ENCODE results near the gene ELMO3.
A peak's percentile ranks its signal among the peaks of the same experiment; 100 is the strongest.

ELMO3 gene

DNA sequence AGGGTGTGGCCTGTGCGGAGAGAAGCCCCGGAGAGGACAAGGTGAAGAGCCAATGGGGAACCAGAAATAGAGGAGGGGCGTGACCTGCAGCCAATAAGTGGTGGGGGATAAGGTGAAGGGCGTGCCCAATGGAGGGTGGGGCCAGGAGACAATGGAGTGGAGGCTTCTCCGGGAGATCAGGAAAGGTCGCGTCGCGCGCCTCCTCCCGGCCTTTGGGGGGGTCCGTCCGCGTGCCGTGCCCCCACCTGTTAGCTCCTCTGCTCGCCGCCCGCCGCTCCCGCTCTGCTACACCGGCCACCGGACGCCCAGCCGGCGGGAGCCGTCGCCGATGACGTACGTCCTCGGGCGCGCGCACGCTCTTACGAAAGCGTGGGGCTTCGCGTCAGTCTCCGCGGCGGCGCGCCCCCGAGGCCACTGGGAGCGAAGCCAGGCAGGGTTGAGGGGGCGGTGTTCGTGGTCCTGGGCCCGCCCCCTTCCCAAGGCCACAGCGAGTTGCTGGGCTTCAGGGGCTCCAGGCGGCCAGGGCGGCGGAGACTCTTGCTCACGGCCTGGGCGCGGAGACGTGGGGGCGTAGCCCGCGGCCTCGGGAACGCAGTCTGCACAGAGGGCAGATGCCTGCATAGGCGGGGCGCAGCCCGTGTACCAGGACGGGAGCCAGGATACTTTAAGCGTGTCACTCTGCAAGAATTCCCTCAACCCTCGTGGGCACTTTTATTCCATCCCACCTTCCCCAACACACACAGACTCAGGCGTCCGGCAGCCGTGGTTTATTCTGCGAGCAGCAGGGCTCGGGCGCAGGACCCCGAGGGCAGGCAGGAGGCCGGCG is 15.1 kb upstream of the ELMO3 start, which contains the start of gene MATCAP1:
MATCAP1 (minus strand) TSS at position 337 of the 826 bp plus-strand sequence. CDS start 3,353 bp downstream, outside the sequence.
- peak; percentile 97 for DNase-seq

GRCh38 chr16:67184453-67184994 is 14.4 kb upstream of the ELMO3 start:
- DNase-seq = no peak

DNA sequence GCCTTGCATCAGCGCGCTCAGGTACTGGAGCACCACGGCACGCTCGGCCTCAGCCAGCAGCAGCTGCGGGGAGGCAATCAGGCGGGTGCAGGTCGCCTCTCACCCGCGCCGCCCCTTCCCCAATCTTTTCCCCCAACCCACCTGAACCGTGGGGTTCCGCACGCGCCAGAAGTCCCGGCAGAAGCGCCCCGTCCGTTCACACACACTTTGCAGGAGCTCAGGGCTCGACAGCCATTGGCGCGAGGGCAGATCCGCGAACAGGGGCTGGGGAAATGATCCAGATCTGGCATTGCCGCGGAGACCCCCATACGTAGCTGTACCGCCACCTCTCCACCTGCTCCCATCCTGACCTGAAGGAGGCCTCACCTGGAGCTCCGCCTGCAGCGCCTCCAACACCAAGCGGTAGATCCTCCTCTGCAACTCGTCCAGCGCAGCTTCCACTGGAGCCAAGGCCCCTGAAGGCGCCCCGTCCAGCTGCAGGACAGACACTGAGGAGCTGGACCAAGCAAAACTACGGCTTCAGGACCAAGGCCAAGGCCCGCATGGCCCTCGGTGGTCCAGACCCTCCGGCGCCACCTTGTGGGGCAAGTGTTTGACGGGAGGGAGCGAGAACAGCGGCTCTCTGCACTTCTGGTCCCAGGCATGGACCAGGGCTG is 13.8 kb upstream of the ELMO3 start:
- peak; percentile 82 for DNase-seq

GRCh38 chr16:67185651-67186134 is 13.2 kb upstream of the ELMO3 start:
- DNase-seq = no peak

GRCh38 chr16:67186550-67186950 is 12.4 kb upstream of the ELMO3 start:
- DNase-seq = no peak

DNA sequence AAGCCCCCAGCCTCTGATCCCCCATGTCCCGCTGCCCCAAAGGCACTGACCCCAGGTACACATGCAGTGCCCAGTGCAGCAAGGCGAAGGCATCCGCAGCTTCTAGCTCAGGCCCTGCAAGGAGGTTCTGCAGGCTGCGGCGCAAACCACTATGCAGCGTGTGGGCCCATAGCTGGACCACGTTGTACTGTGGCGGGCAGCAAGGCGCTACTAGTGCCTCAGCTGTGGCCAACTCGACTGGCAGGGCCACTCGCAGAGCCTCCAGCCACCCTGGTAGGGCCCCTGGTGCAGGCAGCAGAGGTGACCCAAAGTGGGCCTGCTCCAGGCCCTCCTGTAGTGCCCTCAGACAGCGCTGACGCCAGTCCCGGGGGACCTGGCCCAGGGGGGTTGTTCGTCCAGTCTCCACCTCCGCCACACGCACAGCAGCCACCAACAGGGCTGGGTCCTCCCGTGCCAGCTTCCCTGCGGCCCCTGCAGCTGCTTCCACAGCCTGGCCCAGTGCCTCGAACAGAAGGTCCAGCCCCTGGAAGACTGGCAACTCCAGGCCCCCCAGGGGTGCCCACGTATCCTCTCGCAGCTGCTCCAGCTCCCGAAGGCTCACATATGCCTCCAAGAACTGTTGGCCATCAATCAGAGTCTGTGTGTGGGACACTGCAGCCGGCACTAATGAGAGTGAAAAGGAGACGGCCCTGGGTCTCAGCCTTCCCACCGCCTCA is 11.6 kb upstream of the ELMO3 start:
- no peak for DNase-seq

GRCh38 chr16:67188323-67188722 is 10.6 kb upstream of the ELMO3 start:
- no peak for DNase-seq

- DNase-seq = no peak
These were observed 10.1 kb upstream of the ELMO3 start for GRCh38 chr16:67188798-67189197.

GRCh38 chr16:67190041-67190440 is 8.9 kb upstream of the ELMO3 start, which contains the start of gene EXOC3L1:
EXOC3L1 (minus strand) TSS chr16:67190136; CDS start chr16:67189676, 460 bp downstream.
- no peak for DNase-seq

DNA sequence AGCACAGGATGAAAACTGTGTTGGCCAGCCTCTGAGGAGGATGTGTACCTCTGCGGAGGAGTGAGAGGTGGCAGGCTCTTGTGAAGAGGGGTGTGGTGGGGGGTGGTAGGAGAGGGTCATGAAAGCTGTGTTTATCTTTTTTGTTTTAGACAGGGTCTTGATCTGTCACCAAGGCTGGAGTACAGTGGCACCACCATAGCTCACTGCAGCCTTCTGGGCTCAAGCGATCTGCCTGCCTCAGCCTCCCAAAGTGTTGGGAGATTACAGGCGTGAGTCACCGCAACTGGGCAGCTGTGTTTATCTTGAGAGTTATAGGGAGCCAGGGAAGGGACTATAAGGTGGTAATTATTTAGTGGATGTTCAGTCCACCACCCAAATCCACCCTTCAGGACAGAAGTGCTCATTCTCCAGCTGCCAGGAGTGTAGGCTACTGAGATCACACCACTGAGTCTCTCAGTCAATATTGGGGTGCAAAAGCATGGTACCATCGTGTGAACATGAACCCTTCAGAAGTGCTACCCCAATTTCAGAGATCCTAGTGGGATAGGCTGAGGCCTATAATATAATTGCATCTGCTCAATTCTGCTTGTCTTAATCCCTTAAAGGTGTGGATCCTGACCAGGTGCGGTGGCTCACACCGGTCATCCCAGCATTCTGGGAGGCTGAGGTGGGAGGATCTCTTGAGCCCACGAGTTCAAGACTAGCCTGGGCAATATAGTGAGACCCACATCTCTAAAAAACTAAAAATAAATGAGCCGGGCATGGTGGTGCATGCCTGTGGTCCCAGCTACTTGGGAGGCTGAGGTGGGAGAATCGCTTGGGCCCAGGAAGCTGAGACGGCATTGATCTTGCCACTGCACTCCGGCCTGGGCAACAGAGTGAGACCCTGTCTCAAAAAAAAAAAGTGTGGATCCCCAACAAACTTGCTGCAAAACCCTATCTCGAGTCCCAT is 8.2 kb upstream of the ELMO3 start:
- no peak for DNase-seq

- DNase-seq = no peak
These were observed 7.4 kb upstream of the ELMO3 start for GRCh38 chr16:67191411-67191994.

DNA sequence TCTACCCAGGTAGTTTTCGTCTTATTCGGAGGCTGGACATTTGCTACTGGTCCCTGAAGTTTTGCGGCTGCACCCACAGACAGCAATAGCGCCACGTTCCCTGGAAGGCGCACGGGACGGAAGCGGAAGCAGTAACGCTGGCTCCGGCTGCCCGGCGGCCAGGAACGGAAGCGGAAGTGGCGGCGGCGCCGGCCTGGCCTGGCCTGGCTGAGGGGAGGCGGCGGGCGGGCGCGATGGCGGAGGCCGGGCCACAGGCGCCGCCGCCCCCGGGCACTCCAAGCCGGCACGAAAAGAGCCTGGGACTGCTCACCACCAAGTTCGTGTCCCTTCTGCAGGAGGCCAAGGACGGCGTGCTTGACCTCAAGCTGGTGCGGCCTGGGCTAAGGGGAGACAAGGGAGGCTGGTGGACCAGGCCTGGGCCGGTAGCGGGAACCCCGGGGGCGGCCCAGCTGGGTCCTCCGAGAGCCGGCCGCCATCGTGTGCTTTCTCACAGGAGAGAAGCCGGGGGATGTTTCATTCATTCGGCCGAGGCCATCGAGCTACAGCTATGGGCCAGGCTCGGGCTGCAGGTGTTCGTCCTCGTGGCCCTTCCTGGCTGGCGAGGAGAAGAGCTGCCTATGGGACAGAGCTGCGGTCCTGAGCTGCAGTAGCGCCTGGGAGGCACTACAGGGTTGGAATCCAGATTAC is 6.8 kb upstream of the ELMO3 start, which contains the start of gene E2F4:
E2F4 (plus strand) TSS at position 161 of the 687 bp plus-strand sequence; CDS start at position 234, 73 bp downstream.
- peak; percentile 86 for DNase-seq

DNA sequence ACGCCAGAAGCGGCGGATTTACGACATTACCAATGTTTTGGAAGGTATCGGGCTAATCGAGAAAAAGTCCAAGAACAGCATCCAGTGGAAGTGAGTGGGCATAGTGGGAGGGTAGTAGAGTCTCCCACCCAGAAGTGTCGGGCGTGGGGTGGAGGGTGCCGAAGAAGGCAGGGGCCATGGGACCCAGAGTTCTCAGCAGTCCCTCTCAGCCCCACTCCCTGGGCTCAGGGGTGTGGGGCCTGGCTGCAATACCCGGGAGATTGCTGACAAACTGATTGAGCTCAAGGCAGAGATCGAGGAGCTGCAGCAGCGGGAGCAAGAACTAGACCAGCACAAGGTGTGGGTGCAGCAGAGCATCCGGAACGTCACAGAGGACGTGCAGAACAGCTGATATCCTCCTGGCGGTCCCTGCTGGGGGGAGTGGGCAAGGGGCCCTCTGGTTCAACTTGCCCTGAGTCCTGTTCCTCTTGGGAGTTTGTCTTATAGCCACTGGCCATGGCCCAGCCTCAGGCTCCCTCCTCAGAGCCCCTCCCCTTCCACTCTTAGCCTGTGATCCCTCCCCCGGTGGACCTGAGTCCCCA is 6.1 kb upstream of the ELMO3 start:
- no peak for DNase-seq

GRCh38 chr16:67193536-67193935 is 5.4 kb upstream of the ELMO3 start:
- no peak for DNase-seq

DNA sequence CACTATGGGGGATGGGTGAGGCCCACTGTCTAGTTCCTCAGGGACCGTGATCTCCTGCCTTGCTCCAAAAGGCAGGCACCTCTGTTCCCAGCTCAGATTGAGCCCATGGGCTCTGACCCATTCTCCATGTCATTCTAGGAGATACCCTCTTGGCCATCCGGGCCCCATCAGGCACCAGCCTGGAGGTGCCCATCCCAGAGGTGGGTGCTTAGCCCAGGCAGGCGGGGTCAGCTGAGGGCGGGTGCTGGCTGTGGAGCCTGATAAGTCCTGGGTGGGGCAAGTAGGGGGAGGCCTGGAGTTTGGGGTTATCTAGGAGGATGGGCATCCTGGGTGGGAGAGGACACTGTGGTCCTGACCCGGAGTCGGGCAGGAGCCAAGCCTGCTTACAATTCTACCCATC is 4.7 kb upstream of the ELMO3 start:
- DNase-seq = no peak

DNA sequence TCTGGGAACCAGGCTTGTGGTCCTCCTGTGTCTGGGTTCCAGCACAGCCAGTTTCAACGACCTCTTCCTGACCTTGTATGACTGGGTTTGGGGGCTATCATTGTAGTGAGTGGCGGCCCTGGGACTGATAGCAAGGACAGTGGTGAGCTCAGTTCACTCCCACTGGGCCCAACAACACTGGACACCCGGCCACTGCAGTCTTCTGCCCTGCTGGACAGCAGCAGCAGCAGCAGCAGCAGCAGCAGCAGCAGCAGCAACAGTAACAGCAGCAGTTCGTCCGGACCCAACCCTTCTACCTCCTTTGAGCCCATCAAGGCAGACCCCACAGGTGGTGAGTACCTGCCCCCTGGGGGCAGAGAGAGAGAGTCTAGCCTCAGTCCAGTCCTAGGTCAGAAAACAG is 3.3 kb upstream of the ELMO3 start:
- no peak for DNase-seq

DNA sequence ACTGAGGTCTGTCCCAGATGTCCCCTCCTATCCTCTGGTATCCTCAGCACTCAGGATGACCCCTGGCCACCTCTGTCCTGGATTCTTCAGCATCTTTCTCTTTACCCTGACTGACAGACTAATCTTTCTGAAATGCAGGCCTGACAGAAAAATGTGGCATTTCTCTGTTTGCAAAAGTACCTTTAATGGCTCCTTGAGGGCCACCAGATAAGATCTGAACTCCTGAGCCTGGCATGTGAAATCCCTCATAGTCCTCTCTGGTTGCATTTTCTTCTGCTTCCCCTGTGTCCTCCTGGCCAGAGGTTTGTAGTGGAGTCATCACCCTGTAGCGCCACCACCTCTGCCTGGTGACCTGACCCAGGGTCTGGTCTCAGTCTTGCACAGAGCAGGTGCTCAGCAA is 2.0 kb upstream of the ELMO3 start:
- no peak for DNase-seq

GRCh38 chr16:67197704-67198103 is 1.2 kb upstream of the ELMO3 start:
- no peak for DNase-seq

DNA sequence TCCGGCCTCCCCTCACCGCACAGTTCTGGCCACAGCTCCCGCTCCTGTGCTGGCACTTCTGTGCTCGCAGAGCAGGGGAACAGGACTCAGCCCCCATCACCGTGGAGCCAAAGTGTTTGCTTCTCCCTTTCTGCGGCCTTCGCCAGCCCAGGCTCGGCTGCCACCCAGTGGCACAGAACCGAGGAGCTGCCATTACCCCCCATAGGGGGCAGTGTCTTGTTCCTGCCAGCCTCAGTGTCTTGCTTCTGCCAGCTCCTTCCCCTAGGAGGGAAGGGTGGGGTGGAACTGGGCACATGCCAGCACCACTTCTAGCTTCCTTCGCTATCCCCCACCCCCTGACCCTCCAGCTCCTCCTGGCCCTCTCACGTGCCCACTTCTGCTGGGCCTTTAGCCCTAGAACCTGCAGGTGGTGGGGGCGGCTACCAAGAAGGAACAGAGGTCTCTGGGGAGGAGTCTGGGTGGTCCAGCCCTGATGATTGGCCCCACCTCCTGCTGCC is 645 bp upstream of the ELMO3 start:
- peak; percentile 32 for DNase-seq

GRCh38 chr16:67199808-67200198 is 872 bp downstream of the ELMO3 start:
- DNase-seq = no peak

Measured in CD4-positive, alpha-beta T cell treated with Interleukin-15 for 1 hour (primary cell).